WTC11 (cell line): Measurements from ENCODE around the gene SYT1.

Experiments used
- CTCF ChIP-seq: fragments of 200-600 bp; IDR thresholded peaks from 2 replicates; pipeline ENCODE4 v1.8.0; 2022; ENCODE audit warnings: antibody characterized with exemption
- TEAD4 ChIP-seq: sonication (generic); formaldehyde crosslinking; IDR thresholded peaks from 2 replicates; pipeline ENCODE4 v1.8.0; 2022; ENCODE audit warnings: mild to moderate bottlenecking, missing genetic modification reagents
- TP53 ChIP-seq: sonication (generic); formaldehyde crosslinking; IDR thresholded peaks from 2 replicates; pipeline ENCODE4 v1.8.1; 2023; ENCODE audit warnings: mild to moderate bottlenecking, missing genetic modification reagents

- TF ChIP-seq CTCF (no peak), TP53 (CRISPR knock-in tag) (no peak), TEAD4 (CRISPR knock-in tag) (no peak)
Measured at GRCh38 chr12:79442396-79442795, 577.8 kb downstream of the SYT1 start.
